ENCODE results near the gene IL7R.

Gene IL7R

GRCh38 chr5:35856765-35857351, at the start of gene IL7R:
Gene IL7R (plus strand): TSS chr5:35856891. CDS start chr5:35856978, 87 bp downstream.
- Histone ChIP-seq H3K79me2 (ENCODE audit: control insufficient read depth, insufficient read depth, low read length, unreplicated experiment) (peaks cover 27% of the 10 kb centered on the region), H3K27me3 (ENCODE audit: insufficient read depth, low read length) (no peaks in the 10 kb centered on the region), H3K27ac (ENCODE audit: low read depth, low read length) (peak within 1 kb of the TSS; percentile 90), H3K4me1 (ENCODE audit: control insufficient read depth, insufficient read depth, low read length, unreplicated experiment) (peaks cover 78% of the 10 kb centered on the region), H3K4me3 (ENCODE audit: low read depth, low read length) (peak within 1 kb of the TSS; percentile 75), H3K36me3 (ENCODE audit: insufficient read depth, low read length) (peaks cover 14% of the 10 kb centered on the region), H2AFZ (ENCODE audit: low read length, unreplicated experiment) (no peak within 1 kb of the TSS)

- Histone ChIP-seq H3K27me3 (ENCODE audit: insufficient read depth, low read length) (no peaks in the 10 kb centered on the region), H3K4me1 (ENCODE audit: control insufficient read depth, insufficient read depth, low read length, unreplicated experiment) (no peaks in the 10 kb centered on the region), H3K79me2 (ENCODE audit: control insufficient read depth, insufficient read depth, low read length, unreplicated experiment) (no peaks in the 10 kb centered on the region), H3K36me3 (ENCODE audit: insufficient read depth, low read length) (no peaks in the 10 kb centered on the region), H3K27ac (ENCODE audit: low read depth, low read length) (no peak overlapping the region), H2AFZ (ENCODE audit: low read length, unreplicated experiment) (no peak overlapping the region), H3K4me3 (ENCODE audit: low read depth, low read length) (no peak overlapping the region)
These were observed 46.1 kb upstream of the IL7R start for GRCh38 chr5:35810601-35811000.

GRCh38 chr5:35811108-35811741, 45.5 kb upstream of the IL7R start:
- no peaks in the 10 kb centered on the region for H3K79me2 ChIP-seq (ENCODE audit: control insufficient read depth, insufficient read depth, low read length, unreplicated experiment)
- no peaks in the 10 kb centered on the region for H3K4me1 ChIP-seq (ENCODE audit: control insufficient read depth, insufficient read depth, low read length, unreplicated experiment)
- no peaks in the 10 kb centered on the region for H3K27me3 ChIP-seq (ENCODE audit: insufficient read depth, low read length)
- H3K4me3 ChIP-seq (ENCODE audit: low read depth, low read length), result no peak overlapping the region
- no peak overlapping the region for H3K27ac ChIP-seq (ENCODE audit: low read depth, low read length)
- no peaks in the 10 kb centered on the region for H3K36me3 ChIP-seq (ENCODE audit: insufficient read depth, low read length)
- H2AFZ ChIP-seq (ENCODE audit: low read length, unreplicated experiment), result no peak overlapping the region

- H3K79me2 ChIP-seq (ENCODE audit: control insufficient read depth, insufficient read depth, low read length, unreplicated experiment), result no peaks in the 10 kb centered on the region
- no peak overlapping the region for H3K4me3 ChIP-seq (ENCODE audit: low read depth, low read length)
- H3K36me3 ChIP-seq (ENCODE audit: insufficient read depth, low read length), result no peaks in the 10 kb centered on the region
- no peak overlapping the region for H3K27ac ChIP-seq (ENCODE audit: low read depth, low read length)
- no peaks in the 10 kb centered on the region for H3K4me1 ChIP-seq (ENCODE audit: control insufficient read depth, insufficient read depth, low read length, unreplicated experiment)
- no peak overlapping the region for H2AFZ ChIP-seq (ENCODE audit: low read length, unreplicated experiment)
- H3K27me3 ChIP-seq (ENCODE audit: insufficient read depth, low read length), result no peaks in the 10 kb centered on the region
These were observed 43.2 kb upstream of the IL7R start for GRCh38 chr5:35813521-35813920.

GRCh38 chr5:35815089-35815936, 41.4 kb upstream of the IL7R start:
- H3K27me3 ChIP-seq (ENCODE audit: insufficient read depth, low read length), result no peaks in the 10 kb centered on the region
- no peak overlapping the region for H3K4me3 ChIP-seq (ENCODE audit: low read depth, low read length)
- H3K27ac ChIP-seq (ENCODE audit: low read depth, low read length), result no peak overlapping the region
- no peaks in the 10 kb centered on the region for H3K36me3 ChIP-seq (ENCODE audit: insufficient read depth, low read length)
- no peaks in the 10 kb centered on the region for H3K79me2 ChIP-seq (ENCODE audit: control insufficient read depth, insufficient read depth, low read length, unreplicated experiment)
- H3K4me1 ChIP-seq (ENCODE audit: control insufficient read depth, insufficient read depth, low read length, unreplicated experiment), result no peaks in the 10 kb centered on the region
- no peak overlapping the region for H2AFZ ChIP-seq (ENCODE audit: low read length, unreplicated experiment)

GRCh38 chr5:35816881-35817521, 39.7 kb upstream of the IL7R start:
- no peak overlapping the region for H3K4me3 ChIP-seq (ENCODE audit: low read depth, low read length)

GRCh38 chr5:35819026-35819425, 37.7 kb upstream of the IL7R start:
- Histone ChIP-seq H3K4me1 (ENCODE audit: control insufficient read depth, insufficient read depth, low read length, unreplicated experiment) (no peaks in the 10 kb centered on the region), H3K27ac (ENCODE audit: low read depth, low read length) (no peak overlapping the region)

More at GRCh38 chr5:35816881-35817521, 39.7 kb upstream of the IL7R start:
- Histone ChIP-seq H3K4me1 (ENCODE audit: control insufficient read depth, insufficient read depth, low read length, unreplicated experiment) (no peaks in the 10 kb centered on the region), H3K27me3 (ENCODE audit: insufficient read depth, low read length) (no peaks in the 10 kb centered on the region), H3K79me2 (ENCODE audit: control insufficient read depth, insufficient read depth, low read length, unreplicated experiment) (no peaks in the 10 kb centered on the region), H2AFZ (ENCODE audit: low read length, unreplicated experiment) (no peak overlapping the region), H3K27ac (ENCODE audit: low read depth, low read length) (no peak overlapping the region), H3K36me3 (ENCODE audit: insufficient read depth, low read length) (no peaks in the 10 kb centered on the region)

GRCh38 chr5:35819668-35820067, 37.0 kb upstream of the IL7R start:
- H3K27ac ChIP-seq (ENCODE audit: low read depth, low read length), result no peak overlapping the region
- no peak overlapping the region for H3K4me3 ChIP-seq (ENCODE audit: low read depth, low read length)
- H3K27me3 ChIP-seq (ENCODE audit: insufficient read depth, low read length), result no peaks in the 10 kb centered on the region
- no peaks in the 10 kb centered on the region for H3K36me3 ChIP-seq (ENCODE audit: insufficient read depth, low read length)
- no peaks in the 10 kb centered on the region for H3K4me1 ChIP-seq (ENCODE audit: control insufficient read depth, insufficient read depth, low read length, unreplicated experiment)
- no peaks in the 10 kb centered on the region for H3K79me2 ChIP-seq (ENCODE audit: control insufficient read depth, insufficient read depth, low read length, unreplicated experiment)
- H2AFZ ChIP-seq (ENCODE audit: low read length, unreplicated experiment), result no peak overlapping the region

More at GRCh38 chr5:35819026-35819425, 37.7 kb upstream of the IL7R start:
- no peak overlapping the region for H3K4me3 ChIP-seq (ENCODE audit: low read depth, low read length)
- no peak overlapping the region for H2AFZ ChIP-seq (ENCODE audit: low read length, unreplicated experiment)
- H3K79me2 ChIP-seq (ENCODE audit: control insufficient read depth, insufficient read depth, low read length, unreplicated experiment), result no peaks in the 10 kb centered on the region
- no peaks in the 10 kb centered on the region for H3K27me3 ChIP-seq (ENCODE audit: insufficient read depth, low read length)
- H3K36me3 ChIP-seq (ENCODE audit: insufficient read depth, low read length), result no peaks in the 10 kb centered on the region

- H3K27ac ChIP-seq (ENCODE audit: low read depth, low read length), result no peak overlapping the region
- H2AFZ ChIP-seq (ENCODE audit: low read length, unreplicated experiment), result no peak overlapping the region
- H3K36me3 ChIP-seq (ENCODE audit: insufficient read depth, low read length), result no peaks in the 10 kb centered on the region
- no peaks in the 10 kb centered on the region for H3K4me1 ChIP-seq (ENCODE audit: control insufficient read depth, insufficient read depth, low read length, unreplicated experiment)
- no peak overlapping the region for H3K4me3 ChIP-seq (ENCODE audit: low read depth, low read length)
- no peaks in the 10 kb centered on the region for H3K27me3 ChIP-seq (ENCODE audit: insufficient read depth, low read length)
- H3K79me2 ChIP-seq (ENCODE audit: control insufficient read depth, insufficient read depth, low read length, unreplicated experiment), result no peaks in the 10 kb centered on the region
These were observed 36.0 kb upstream of the IL7R start for GRCh38 chr5:35820735-35821134.

GRCh38 chr5:35821513-35821912, 35.2 kb upstream of the IL7R start:
- Histone ChIP-seq H3K36me3 (ENCODE audit: insufficient read depth, low read length) (no peaks in the 10 kb centered on the region), H3K79me2 (ENCODE audit: control insufficient read depth, insufficient read depth, low read length, unreplicated experiment) (no peaks in the 10 kb centered on the region), H3K4me1 (ENCODE audit: control insufficient read depth, insufficient read depth, low read length, unreplicated experiment) (no peaks in the 10 kb centered on the region), H2AFZ (ENCODE audit: low read length, unreplicated experiment) (no peak overlapping the region), H3K4me3 (ENCODE audit: low read depth, low read length) (no peak overlapping the region), H3K27me3 (ENCODE audit: insufficient read depth, low read length) (no peaks in the 10 kb centered on the region), H3K27ac (ENCODE audit: low read depth, low read length) (no peak overlapping the region)

All from ACC112 (cell line).